Colon (tissue), 2 donors: ENCODE measurements around the gene MARVELD2.
"Not testable (repeated sequence)": the region's sequence is repeated elsewhere in the genome, so short reads cannot be mapped to it uniquely, and the experiment has no call there.

Experiments
- FAIRE-seq: peaks from 2 replicates; lab custom pipeline; 2012; peaks lifted over from hg19 to GRCh38; lab: Jason Lieb, UNC
- donor health status: control.
- donor health status: control.

The MARVELD2 gene

DNA sequence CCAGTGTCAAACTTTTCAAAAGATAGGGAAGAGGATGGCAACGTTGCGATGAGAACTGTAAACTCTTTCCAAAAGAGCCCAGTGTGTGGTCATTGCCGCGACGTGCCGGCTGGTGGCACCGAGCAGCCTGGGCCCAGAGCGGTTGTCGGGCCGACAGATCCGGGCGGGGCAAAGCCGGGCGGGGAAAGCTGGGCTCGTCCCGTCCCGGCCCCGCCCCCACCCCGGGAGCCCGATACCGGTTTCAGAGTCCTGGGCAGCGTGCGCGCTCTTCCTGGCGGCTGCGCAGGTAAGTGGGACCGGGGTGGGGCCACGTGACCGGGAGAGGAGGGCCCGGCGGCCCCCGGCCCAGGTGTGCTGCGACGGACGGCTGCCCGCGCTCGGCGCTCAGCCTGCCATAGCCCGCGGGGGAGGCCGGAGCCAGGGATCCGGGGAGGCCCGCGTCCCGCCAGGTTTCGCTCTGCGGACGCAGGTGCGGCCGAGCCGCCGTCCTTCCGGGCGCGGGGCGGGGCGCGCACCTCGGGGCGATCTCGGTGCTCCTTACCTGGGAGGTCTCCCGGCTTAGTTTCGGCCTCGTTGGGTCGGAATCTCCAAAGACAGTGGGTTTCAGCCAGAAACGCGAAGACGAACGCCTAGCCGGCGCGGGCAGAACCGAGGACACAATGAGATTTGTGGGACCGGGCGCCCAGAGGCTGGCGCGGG lies at the start of gene MARVELD2:
Gene MARVELD2 (plus strand): TSS at position 232 of the 699 bp plus-strand sequence. CDS start 4,270 bp downstream, outside the sequence.
- no peak for FAIRE-seq

DNA sequence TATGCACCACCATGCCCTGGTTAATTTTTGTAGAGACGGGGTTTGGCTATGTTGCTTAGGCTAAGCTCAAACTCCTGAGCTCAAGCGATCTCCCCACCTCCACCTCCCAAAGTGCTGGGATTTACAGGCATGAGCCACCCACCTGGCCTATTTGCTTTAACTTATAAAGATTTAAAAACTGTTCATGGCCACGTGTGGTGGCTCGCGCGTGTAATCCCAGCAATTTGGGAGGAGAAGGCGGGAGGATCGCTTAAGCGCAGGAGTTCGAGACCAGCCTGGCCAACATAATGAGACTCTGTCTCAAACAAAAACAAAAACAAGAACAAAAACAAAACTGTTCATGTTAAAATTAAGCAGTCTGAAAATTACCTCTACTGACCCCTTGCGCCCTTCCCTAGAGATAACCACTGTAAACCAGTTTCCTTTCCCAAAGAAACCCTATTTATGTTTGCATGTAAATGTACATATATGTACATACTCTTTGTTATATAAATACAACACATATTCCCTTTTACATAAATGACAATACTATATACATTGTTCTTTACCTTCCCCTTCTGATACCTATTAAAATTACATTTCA lies 47.1 kb upstream of the MARVELD2 start:
- no peak for FAIRE-seq

DNA sequence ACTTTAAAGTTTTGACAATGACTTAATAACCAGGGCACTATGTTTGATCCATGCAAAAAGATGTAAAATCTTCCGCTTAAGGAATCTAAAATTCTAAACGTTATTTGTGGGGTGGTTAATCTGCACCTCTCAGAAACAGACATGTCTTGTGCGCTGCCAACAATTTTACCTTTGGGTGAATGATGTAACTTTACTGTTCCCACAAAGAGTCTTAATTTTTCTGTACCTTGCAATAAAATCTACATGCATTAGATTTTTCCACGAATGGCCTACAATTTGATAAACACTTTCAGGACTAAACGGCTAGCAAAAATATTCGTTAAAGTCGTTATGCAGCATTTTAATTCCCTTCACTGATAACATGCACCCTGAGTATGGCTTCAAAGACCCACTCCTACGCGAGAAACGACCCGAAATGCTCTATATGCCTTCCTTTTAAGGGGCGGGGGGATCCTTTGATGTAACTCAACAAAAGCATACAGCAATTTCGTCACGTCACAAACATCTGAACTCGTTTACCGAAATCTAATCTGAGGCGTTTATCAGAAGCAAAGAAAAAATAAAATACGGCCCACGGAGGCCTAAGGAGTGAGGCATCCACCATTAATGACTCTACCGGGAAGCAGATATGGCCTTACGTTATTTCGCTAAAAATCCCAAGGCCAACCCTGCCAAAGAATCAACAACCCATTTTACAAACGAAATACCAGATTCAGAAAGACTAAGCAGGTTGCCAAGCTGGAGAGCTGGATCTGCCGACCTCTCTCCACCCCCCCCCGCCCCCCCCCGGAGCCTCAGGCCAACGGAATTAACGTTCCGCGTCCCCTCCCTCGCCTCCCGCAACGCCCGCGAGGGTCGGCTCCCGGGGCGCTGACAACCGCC lies 46.2 kb upstream of the MARVELD2 start:
- FAIRE-seq = no peak

DNA sequence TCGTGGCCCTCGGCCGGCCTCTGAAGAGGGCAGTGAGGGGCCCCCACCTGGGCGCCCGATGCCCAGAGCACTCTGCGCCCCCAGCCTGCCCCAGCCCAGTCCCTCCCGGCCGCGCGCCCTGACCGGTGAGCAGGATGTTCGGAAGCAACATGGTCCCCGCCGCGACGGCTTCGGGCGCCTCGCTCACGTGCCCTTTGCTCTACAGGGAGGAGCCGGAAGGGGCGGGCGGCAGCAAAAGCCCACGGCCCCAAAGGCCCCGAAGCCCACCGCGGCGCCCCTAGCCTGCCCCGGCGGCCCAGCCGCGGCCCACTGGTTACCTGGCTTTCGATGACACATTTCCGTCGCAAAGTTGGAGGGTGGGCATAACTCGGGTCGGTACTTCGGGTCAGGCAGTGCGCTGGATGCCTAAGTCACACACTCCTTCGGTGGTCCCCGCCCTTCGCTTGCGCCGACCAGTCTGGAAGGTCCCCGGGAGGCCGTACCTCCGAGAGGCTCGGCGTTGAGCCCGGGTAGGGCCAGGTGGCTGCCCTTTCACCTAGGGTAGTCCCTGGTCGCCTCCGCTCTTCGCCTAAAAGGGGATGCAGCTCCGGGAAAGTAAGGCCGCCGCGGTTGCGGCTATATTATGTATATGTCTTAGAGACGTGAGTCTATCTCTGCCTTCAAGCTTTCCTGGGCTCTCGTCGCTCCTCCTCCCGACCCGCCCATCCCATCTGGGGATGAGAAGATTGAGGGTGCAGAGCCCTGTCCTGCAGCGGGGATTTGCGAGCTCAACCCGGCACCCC lies 45.4 kb upstream of the MARVELD2 start, which contains the start of the genes AK6, RAD17 and TAF9:
Gene AK6 (minus strand): TSS at position 181 of the 782 bp plus-strand sequence. CDS start 30 bp downstream, at position 151.
Gene RAD17 (plus strand): TSS at position 479 of the 782 bp plus-strand sequence. CDS start 2,391 bp downstream, outside the sequence.
Gene TAF9 (minus strand): TSS at position 181 of the 782 bp plus-strand sequence. CDS start 3,783 bp downstream, outside the sequence.
- FAIRE-seq = no peak

- not testable (repeated sequence) for FAIRE-seq
Measured at GRCh38 chr5:69370335-69370734, 44.6 kb upstream of the MARVELD2 start.

- FAIRE-seq = no peak
Measured at GRCh38 chr5:69372394-69372793, 42.5 kb upstream of the MARVELD2 start.

- no peak for FAIRE-seq
Measured at GRCh38 chr5:69374911-69375446, 39.9 kb upstream of the MARVELD2 start.

DNA sequence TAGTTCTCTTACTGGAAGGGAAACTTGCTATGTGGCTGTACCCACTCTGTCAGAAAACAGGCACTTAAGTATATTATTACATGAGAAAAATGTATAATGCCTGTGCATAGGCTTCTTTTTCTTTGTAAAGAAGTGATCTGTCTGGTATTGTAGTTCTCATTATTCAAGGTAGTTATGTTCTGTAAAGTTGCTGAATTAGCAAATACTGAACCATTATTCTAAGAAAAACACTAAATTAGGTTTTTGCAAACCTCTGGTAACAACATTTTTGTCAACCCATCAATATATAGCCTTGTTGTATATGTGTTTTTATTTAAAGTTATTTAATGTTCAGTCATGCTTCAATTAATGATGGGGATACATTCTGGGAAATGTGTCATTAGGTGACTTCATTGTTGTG lies 36.5 kb upstream of the MARVELD2 start:
- no peak for FAIRE-seq

GRCh38 chr5:69404659-69405330 lies 10.1 kb upstream of the MARVELD2 start:
- no peak for FAIRE-seq

DNA sequence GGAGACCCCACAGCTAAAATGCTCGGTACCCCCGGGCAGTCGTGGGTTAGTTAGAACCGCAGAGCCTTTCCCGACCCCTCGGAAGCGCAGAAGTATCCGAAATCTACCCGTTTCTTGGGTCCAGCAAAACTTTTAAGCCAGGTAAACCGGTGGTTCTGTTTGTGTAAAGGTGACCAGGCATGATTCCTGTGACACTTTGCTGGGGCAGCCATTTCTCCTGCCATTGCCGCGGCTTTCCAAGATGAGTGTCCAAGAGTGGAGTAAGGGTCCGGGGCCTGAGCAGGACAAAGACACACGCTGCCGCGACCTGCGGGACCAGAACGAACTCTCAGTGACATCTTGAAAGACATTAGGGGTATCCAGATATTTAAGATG lies 655 bp downstream of the MARVELD2 start:
- no peak for FAIRE-seq

DNA sequence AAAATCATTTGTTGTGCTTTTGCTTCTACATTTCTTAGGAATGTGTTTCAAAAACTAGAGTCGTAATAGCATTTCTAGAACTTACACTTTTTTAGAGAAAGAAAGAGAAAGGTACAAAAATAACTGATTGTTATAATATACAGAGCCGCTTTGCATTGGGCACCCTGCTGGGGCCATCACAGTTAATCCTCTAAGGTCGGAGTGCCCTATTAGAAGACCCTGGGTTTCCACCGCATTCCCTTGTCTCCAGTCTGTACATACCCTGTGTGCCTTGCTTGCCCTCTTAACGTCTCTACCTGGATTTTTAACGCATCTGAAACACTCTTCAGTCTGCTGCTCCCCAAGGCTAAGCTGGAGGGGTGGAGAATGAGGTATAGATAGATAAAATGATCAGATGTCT lies 1.3 kb downstream of the MARVELD2 start:
- no peak for FAIRE-seq

GRCh38 chr5:69416699-69417098 lies 1.8 kb downstream of the MARVELD2 start:
- no peak for FAIRE-seq

DNA sequence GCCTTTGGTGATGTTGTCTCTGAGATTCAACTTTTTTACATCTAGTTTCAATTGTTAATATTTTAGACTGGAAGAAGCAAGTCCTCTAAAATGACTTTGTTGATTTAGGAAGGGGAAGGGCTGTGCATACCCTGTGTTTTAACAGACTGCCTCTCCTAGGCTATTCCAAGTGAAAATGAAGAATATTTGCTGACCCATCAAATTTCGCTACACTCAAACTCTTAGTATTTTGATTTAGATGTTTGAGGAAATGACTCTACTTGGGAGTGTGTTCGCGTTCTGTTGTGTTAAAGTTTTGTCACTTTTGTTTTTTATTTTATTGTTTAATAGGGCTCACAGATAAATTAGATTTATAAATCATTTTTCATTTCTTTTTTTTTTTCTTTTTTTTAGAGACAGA lies 3.6 kb downstream of the MARVELD2 start:
- FAIRE-seq = no peak

- FAIRE-seq = no peak
Measured at GRCh38 chr5:69431424-69432303, 16.7 kb downstream of the MARVELD2 start.

DNA sequence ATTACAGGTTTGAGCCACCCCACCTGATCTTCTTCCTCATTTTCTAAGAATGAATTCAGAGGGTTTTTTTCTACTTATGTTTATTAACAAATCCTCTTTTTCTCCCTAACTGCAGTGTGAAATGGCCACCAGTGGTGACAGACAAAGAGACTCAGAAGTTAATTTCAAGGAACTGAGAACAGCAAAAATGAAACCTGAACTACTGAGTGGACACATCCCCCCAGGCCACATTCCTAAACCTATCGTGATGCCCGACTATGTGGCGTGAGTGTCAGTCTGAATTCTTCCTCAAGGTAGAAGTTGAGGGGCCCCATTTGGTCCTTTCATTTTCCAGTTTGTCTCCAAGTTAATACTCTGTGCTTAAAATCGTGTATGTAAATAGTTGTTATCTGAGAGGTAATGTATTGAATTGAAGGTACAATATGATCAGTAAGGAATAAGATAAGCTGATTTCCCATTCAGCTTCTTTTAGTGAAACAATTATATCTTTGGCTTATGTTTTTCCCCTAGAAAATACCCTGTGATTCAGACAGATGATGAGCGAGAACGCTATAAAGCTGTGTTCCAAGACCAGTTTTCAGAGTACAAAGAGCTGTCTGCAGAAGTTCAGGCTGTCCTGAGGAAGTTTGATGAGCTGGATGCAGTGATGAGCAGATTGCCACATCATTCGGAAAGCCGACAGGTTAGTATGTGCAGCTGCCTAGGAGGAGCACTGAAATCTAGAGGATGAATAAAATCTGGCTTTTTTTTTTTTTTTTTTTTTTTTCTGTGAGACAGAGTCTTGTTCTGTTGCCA lies 17.7 kb downstream of the MARVELD2 start:
- no peak for FAIRE-seq

DNA sequence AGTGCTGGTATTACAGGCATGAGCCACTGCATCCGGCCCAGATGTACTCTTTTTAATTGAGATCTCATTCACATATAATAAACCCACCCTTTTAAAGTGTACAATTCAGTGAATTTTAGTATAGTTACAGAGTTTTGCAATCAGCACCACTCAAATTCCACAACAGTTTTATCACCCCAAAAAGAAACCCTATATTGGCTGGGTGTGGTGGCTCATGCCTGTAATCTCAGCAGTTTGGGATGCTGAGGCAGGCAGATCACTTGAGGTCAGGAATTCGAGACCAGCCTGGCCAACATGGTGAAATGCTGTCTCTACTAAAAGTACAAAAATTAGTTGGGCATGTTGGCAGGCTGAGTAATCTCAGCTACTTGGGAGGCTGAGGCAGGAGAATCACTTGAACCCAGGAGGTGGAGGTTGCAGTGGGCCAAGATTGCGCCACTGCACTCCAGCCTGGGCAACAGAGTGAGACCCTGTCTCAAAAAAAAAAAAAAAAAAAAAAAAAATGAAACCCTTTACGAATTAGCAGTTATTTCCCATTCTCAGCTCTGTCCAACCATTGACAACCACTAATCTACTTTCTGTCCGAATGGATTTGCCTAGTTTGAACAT lies 20.5 kb downstream of the MARVELD2 start:
- FAIRE-seq = not testable (repeated sequence)

DNA sequence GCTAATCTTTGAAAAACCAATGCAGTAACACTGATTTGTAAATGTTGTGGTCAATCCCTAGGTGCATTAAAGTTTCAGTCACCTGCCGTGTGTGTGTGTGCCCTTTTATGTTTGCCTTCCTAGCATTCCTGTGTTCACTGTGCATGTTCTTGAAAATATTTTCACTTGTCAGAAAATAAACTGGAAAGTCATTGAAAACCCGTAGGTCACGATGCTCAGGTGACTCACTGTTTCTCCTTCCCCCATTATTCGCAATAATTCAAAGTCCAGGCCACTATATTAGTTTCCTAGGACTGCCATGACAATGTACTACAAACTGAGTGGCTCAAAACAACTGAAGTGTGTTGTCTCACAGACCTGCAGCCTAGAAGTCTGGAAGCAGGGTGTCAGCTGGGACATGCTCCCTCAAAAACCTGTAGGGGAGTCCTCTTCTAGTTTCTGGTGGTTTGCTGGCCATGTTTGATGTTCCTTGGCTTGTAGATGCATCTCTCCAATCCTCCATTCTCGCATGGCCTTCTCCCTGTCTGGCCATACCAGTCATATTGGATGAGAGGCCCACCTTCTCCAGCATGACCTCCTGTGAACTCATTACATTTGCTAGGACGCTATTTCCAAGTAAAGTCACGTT lies 29.3 kb downstream of the MARVELD2 start:
- no peak for FAIRE-seq

- no peak for FAIRE-seq
Measured at GRCh38 chr5:69449511-69449910, 34.6 kb downstream of the MARVELD2 start.
